GM20000 (cell line): ENCODE data around the gene SSPN.

Experiments
- DNase-seq: peaks from one replicate; pipeline ENCODE4 v3.0.0; 2012; ENCODE audit warnings: low spot score
- TF ChIP-seq, protein P1 (sequence below): IDR thresholded peaks from 2 replicates; pipeline ENCODE4 v1.5.1; 2012; ENCODE audit warnings: mild to moderate bottlenecking, control low read depth; ENCODE audit errors: extremely low read depth, missing control alignments

Gene SSPN

DNA sequence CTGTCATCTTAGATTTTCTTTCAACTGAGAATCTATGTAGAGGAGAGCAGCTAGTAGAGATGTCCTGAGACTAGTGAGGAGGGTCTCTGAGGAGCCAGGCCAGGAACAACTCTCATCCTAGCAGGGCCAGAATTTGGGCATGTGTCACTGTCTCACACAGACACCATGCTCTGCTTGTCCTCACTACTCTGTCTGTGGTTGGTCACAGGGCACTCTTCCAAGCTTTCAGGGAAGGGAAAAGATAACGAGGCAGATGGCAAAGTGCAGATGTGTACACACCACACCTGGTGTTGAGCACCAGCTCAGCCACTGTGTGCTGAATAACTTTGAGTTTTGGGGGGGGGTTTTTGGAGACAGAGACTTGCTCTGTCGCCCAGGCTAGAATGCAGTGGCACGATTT is 2.5 kb downstream of the SSPN start:
- TF ChIP-seq, protein P1, sequence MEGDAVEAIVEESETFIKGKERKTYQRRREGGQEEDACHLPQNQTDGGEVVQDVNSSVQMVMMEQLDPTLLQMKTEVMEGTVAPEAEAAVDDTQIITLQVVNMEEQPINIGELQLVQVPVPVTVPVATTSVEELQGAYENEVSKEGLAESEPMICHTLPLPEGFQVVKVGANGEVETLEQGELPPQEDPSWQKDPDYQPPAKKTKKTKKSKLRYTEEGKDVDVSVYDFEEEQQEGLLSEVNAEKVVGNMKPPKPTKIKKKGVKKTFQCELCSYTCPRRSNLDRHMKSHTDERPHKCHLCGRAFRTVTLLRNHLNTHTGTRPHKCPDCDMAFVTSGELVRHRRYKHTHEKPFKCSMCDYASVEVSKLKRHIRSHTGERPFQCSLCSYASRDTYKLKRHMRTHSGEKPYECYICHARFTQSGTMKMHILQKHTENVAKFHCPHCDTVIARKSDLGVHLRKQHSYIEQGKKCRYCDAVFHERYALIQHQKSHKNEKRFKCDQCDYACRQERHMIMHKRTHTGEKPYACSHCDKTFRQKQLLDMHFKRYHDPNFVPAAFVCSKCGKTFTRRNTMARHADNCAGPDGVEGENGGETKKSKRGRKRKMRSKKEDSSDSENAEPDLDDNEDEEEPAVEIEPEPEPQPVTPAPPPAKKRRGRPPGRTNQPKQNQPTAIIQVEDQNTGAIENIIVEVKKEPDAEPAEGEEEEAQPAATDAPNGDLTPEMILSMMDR: no peak
- no peak for DNase-seq

- no peak for DNase-seq
- TF ChIP-seq, protein P1: no peak
Measured at GRCh38 chr12:26198742-26199141, 3.4 kb downstream of the SSPN start.

GRCh38 chr12:26203167-26203780 is 7.9 kb downstream of the SSPN start:
- TF ChIP-seq, protein P1: no peak
- DNase-seq: no peak

DNA sequence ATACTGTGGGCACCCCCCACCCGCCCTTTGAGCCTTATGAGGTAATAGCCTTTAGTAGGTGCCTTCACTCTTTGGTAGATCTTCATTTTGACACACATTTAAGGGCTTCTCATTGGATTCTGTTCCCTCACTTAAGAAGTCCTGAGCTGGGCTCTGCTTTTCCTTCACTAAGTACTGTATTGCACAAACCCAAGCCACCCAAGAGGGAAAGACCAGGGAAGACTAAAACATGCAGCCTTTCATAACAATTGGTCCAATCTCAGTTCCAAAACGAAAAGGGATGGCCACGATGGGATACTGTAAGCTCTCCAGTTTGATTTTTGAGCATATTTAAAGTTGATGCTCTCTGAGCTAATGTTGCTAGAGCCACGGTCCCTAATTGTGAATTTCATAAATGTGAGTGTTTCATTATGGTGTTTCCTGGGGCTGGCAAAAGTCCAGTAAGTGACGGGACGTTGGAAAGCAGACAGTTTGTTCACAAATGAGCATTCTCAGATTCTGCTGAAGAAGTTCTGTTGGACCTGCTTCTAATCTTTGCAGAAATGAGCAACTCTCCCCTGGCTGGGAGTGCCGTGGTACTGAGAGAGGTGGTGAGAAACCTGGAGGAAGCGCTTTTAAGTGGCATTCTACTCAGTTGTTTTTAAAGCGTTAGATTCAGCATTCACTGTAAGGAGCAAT is 9.4 kb downstream of the SSPN start:
- TF ChIP-seq, protein P1: no peak
- DNase-seq: no peak

- TF ChIP-seq, protein P1: no peak
- DNase-seq: no peak
Measured at GRCh38 chr12:26205298-26205697, 9.9 kb downstream of the SSPN start.

GRCh38 chr12:26205941-26206340 is 10.6 kb downstream of the SSPN start:
- DNase-seq: no peak
- TF ChIP-seq, protein P1: no peak

DNA sequence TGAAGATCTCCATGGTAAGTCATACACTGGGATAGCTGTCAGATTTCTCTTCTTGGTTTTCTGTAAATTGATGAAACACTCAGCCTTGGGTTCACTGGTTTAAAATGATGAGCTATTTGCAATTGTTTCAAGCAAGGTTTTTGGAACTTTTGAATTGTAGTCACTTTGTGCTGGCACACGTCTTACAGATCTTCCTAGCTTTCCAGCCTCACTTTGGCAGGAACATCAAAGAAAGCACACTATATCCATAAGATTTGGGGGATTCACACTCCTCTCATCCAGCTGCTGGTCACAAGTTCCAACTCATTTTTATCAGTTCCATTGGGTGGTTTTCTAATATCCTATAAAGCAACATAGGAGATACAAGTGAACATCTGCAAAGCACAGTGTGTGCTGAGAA is 16.0 kb downstream of the SSPN start:
- DNase-seq: no peak
- TF ChIP-seq, protein P1: no peak
